Prostate gland (tissue), 2 donors: ENCODE data around the gene MED17. TPM values are rescaled to one million over a fixed set of nuclear protein-coding genes. Genes with fewer than 3 reads are reported as not detected.
"Not testable (repeated sequence)": the region's sequence is repeated elsewhere in the genome, so short reads cannot be mapped to it uniquely, and the experiment has no call there.

Source experiments
- DNase-seq: peaks from one replicate; pipeline ENCODE4 v3.0.0-alpha.2; 2019; ENCODE audit warnings: low spot score
- H3K27ac ChIP-seq, 2 donors: fragments of 200-600 bp; sonication (generic); 2 replicates each; pipeline ENCODE4 v1.5.1; 2017 to 2019
- H3K27me3 ChIP-seq: fragments of 200-600 bp; sonication (generic); replicated peaks from 2 replicates; pipeline ENCODE4 v1.5.1; 2019; ENCODE audit not compliant: insufficient read depth
- H3K36me3 ChIP-seq, 2 donors: fragments of 200-600 bp; sonication (generic); 1 replicate in 1 of 2; 2 replicates in 1 of 2; pipeline versions ENCODE4 v1.5.1 to v1.8.1; 2017 to 2019
- H3K4me1 ChIP-seq: fragments of 200-600 bp; sonication (generic); replicated peaks from 2 replicates; pipeline ENCODE4 v1.5.1; 2019
- H3K4me3 ChIP-seq, 2 donors: fragments of 200-600 bp; sonication (generic); 2 replicates each; pipeline ENCODE4 v1.5.1; 2017 to 2019
- H3K9me3 ChIP-seq: fragments of 200-600 bp; sonication (generic); 2 replicates; pipeline ENCODE4 v1.5.1; 2017
- CTCF ChIP-seq, 4 experiments: fragments of 200-600 bp in 2 of 4; fragments of 450-650 bp in 2 of 4; sonication (generic) in 2 of 4; IDR thresholded peaks; 1 replicate in 3 of 4; 2 replicates in 1 of 4; pipeline ENCODE4 v1.5.1; 2016 to 2019; ENCODE audit warnings: antibody characterized with exemption in 4 of 4, mild to moderate bottlenecking in 2 of 4, moderate library complexity in 2 of 4
- POLR2A ChIP-seq: fragments of 450-650 bp; IDR thresholded peaks from one replicate; pipeline ENCODE4 v1.6.1; 2016; ENCODE audit warnings: antibody characterized with exemption, mild to moderate bottlenecking
- POLR2AphosphoS5 ChIP-seq: sonication (generic); formaldehyde crosslinking; IDR thresholded peaks from one replicate; pipeline ENCODE4 v1.6.1; 2017; ENCODE audit warnings: antibody characterized with exemption
- WGBS: methylation state at CpG from one replicate; pipeline ENCODE4 v1.1.5; 2018; 5-methylcytosine and 5-hydroxymethylcytosine counted together
- intact Hi-C: fragments of 100-400 bp; cut with DNase I; formaldehyde crosslinking; loops from one replicate; pipeline ENCODE4 v1.14.2; 2022
- total RNA-seq, 2 donors: library from RNA; depleted of rRNA; stranded (reverse); fragments of >200 nt; gene quantifications; one replicate each; pipeline ENCODE4 v1.1.0, GENCODE V29; 2016

MED17 gene
- total RNA-seq, 2 donors from 2014 or later = 22.4 to 31.4 TPM

- DNase-seq = peak; percentile 98
- H3K27ac ChIP-seq = peak within 1 kb of the TSS; percentile 92
- no peaks in the 10 kb centered on the region for H3K9me3 ChIP-seq
- WGBS = under 1% methylated on average over 65 of the region's 65 CpGs
- intact Hi-C loops = loop anchor here (5.0 kb wide), 1 partner anchor 41 kb away; the partner anchor contains the start of gene MED17
- TF ChIP-seq POLR2AphosphoS5 = peak; percentile 95
- TF ChIP-seq POLR2A = peak; percentile 58
- TF ChIP-seq CTCF (IDR thresholded peaks at IDR 0.05) = peak in 2 of 4 experiments; percentile 3 to 40
- H3K36me3 ChIP-seq = no peaks in the 10 kb centered on the region
- H3K4me3 ChIP-seq = peak within 1 kb of the TSS; percentile 63 to 73
- H3K4me1 ChIP-seq = peaks cover 10% of the 10 kb centered on the region
- H3K27me3 ChIP-seq = no peaks in the 10 kb centered on the region
Measured at GRCh38 chr11:93741094-93741881, 42.8 kb upstream of the MED17 start, which contains the start of the genes C11orf54 and TAF1D. C11orf54 (plus strand) TSS chr11:93741672; CDS start chr11:93747394, 5,722 bp downstream. TAF1D (minus strand) TSS chr11:93741495; CDS start chr11:93739304, 2,191 bp downstream.

- H3K27me3 ChIP-seq = no peaks in the 10 kb centered on the region
- intact Hi-C loops = loop anchor here (5.0 kb wide), 1 partner anchor 40 kb away; the partner anchor contains the start of gene MED17
- peak overlapping the region; percentile 92 for H3K27ac ChIP-seq
- peak overlapping the region; percentile 63 to 73 for H3K4me3 ChIP-seq
- no peaks in the 10 kb centered on the region for H3K36me3 ChIP-seq
- H3K4me1 ChIP-seq = peaks cover 10% of the 10 kb centered on the region
- DNase-seq = peak; percentile 47
- no peak for TF ChIP-seq POLR2AphosphoS5
- TF ChIP-seq POLR2A = no peak
- no peak for TF ChIP-seq CTCF (IDR thresholded peaks at IDR 0.05)
- WGBS = 1% methylated on average over 8 of the region's 8 CpGs
- H3K9me3 ChIP-seq = no peaks in the 10 kb centered on the region
Measured at GRCh38 chr11:93741882-93742226, 42.2 kb upstream of the MED17 start.

- Histone ChIP-seq H3K4me1 (peaks cover 10% of the 10 kb centered on the region), H3K9me3 (no peaks in the 10 kb centered on the region), H3K36me3 (no peaks in the 10 kb centered on the region), H3K4me3 (no peak overlapping the region), H3K27ac (peak overlapping the region; percentile 25 to 70), H3K27me3 (no peaks in the 10 kb centered on the region)
- intact Hi-C loops = loop anchor here (5.0 kb wide), 1 partner anchor 39 kb away; the partner anchor contains the start of gene MED17
- no peak for TF ChIP-seq POLR2A
- no peak for TF ChIP-seq CTCF (IDR thresholded peaks at IDR 0.05)
- TF ChIP-seq POLR2AphosphoS5 = no peak
- DNase-seq = no peak
- 97% methylated on average over 23 of the region's 23 CpGs for WGBS
Measured at GRCh38 chr11:93743291-93743690, 40.8 kb upstream of the MED17 start.

- TF ChIP-seq POLR2A (no peak), CTCF (IDR thresholded peaks at IDR 0.05) (no peak), POLR2AphosphoS5 (no peak)
- H3K27me3 ChIP-seq = no peaks in the 10 kb centered on the region
- peaks cover 7% of the 10 kb centered on the region for H3K4me1 ChIP-seq
- intact Hi-C loops = loop anchor here (5.0 kb wide), 1 partner anchor 38 kb away; the partner anchor contains the start of gene MED17
- WGBS = 43% methylated on average over 7 of the region's 7 CpGs
- H3K4me3 ChIP-seq = no peak overlapping the region
- H3K27ac ChIP-seq = peak overlapping the region; percentile 70 to 72
- DNase-seq = peak; percentile 6
- no peaks in the 10 kb centered on the region for H3K36me3 ChIP-seq
- no peaks in the 10 kb centered on the region for H3K9me3 ChIP-seq
Measured at GRCh38 chr11:93744669-93745004, 39.4 kb upstream of the MED17 start.

- WGBS = 22% methylated on average over 12 of the region's 12 CpGs
- H3K4me3 ChIP-seq, H3K9me3 ChIP-seq, H3K27me3 ChIP-seq, H3K36me3 ChIP-seq, H3K4me1 ChIP-seq, intact Hi-C loops: not testable (repeated sequence)
- H3K27ac ChIP-seq = peak overlapping the region; percentile 70 to 72
- peak; percentile 9 for DNase-seq
Measured at GRCh38 chr11:93745005-93745755, 38.9 kb upstream of the MED17 start.
